ENCODE data around the gene NUP35.

DNA sequence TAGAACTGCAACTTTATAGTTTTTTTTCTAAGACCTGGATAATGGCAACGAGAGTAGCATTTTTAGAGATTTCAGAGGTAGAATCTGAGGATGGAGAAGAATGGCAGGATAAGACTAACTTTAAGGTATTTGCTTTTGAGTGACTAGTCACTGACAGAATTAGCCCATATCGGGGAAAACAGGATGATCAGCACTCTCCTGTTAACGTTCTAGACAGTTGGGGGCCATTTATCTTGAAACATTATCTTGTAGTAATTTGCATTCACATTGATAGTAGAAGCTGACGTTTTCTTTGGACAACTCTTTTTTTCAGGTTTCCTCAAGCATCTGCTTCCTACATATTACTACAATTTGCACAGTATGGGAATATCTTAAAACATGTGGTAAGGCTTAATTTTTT lies 32.9 kb downstream of the NUP35 start:
- TF ChIP-seq, protein P1, sequence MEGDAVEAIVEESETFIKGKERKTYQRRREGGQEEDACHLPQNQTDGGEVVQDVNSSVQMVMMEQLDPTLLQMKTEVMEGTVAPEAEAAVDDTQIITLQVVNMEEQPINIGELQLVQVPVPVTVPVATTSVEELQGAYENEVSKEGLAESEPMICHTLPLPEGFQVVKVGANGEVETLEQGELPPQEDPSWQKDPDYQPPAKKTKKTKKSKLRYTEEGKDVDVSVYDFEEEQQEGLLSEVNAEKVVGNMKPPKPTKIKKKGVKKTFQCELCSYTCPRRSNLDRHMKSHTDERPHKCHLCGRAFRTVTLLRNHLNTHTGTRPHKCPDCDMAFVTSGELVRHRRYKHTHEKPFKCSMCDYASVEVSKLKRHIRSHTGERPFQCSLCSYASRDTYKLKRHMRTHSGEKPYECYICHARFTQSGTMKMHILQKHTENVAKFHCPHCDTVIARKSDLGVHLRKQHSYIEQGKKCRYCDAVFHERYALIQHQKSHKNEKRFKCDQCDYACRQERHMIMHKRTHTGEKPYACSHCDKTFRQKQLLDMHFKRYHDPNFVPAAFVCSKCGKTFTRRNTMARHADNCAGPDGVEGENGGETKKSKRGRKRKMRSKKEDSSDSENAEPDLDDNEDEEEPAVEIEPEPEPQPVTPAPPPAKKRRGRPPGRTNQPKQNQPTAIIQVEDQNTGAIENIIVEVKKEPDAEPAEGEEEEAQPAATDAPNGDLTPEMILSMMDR (conservative IDR thresholded peaks at IDR 0.05; ENCODE audit: low read depth, low read length): no peak
- TF ChIP-seq POLR2A (IDR thresholded peaks at IDR 0.05; ENCODE audit: low read depth, low read length): no peak
- no peak for TF ChIP-seq MXI1 (IDR thresholded peaks at IDR 0.05; ENCODE audit: borderline replicate concordance, low read depth, low read length)
- TF ChIP-seq, protein P2, sequence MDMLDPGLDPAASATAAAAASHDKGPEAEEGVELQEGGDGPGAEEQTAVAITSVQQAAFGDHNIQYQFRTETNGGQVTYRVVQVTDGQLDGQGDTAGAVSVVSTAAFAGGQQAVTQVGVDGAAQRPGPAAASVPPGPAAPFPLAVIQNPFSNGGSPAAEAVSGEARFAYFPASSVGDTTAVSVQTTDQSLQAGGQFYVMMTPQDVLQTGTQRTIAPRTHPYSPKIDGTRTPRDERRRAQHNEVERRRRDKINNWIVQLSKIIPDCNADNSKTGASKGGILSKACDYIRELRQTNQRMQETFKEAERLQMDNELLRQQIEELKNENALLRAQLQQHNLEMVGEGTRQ (IDR thresholded peaks at IDR 0.05; ENCODE audit: low read depth, low read length): no peak
